HUDEP-2 (cell line): Measurements from ENCODE around the gene CREG2.

ENCODE experiments used
- DNase-seq, 76 experiments: peaks; one replicate each; lab custom pipeline; 2025; ENCODE audit not compliant: unreplicated experiment in 76 of 76; lab: John Stamatoyannopoulos, UW

Gene CREG2, protein sequence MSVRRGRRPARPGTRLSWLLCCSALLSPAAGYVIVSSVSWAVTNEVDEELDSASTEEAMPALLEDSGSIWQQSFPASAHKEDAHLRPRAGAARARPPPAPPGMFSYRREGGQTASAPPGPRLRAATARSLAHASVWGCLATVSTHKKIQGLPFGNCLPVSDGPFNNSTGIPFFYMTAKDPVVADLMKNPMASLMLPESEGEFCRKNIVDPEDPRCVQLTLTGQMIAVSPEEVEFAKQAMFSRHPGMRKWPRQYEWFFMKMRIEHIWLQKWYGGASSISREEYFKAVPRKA

DNA sequence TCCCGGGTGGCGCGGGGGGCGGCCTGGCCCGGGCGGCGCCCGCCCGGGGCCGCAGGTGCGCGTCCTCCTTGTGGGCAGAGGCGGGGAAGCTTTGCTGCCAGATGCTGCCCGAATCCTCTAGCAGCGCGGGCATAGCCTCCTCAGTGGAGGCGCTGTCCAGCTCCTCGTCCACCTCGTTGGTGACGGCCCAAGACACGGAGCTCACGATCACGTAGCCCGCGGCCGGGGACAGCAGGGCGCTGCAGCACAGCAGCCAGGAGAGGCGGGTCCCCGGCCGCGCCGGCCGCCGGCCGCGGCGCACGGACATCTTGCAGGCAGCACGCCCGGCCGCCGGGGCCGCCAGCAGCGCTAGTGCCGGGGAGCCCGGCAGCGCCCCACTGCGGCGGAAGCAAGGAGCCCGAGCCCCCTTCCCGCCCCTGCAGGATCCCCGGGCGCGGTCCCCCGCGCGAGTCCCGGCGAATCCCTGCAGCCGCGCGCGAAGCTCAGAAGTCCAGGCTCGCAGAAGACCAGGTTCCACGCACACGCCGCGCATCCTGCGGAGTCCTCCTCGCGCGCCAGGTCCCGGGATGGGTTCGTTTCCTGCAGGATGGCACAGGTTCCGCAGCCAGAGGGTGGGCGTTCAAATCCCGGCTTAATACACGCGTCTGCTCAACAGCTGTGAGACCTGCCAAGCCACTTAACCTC is at the start of gene CREG2:
CREG2 (minus strand) TSS at position 353 of the 684 bp plus-strand sequence; CDS start at position 307, 46 bp downstream.
- peak in 9 of 76 experiments; percentile 1 to 11 (median 5) for DNase-seq

DNA sequence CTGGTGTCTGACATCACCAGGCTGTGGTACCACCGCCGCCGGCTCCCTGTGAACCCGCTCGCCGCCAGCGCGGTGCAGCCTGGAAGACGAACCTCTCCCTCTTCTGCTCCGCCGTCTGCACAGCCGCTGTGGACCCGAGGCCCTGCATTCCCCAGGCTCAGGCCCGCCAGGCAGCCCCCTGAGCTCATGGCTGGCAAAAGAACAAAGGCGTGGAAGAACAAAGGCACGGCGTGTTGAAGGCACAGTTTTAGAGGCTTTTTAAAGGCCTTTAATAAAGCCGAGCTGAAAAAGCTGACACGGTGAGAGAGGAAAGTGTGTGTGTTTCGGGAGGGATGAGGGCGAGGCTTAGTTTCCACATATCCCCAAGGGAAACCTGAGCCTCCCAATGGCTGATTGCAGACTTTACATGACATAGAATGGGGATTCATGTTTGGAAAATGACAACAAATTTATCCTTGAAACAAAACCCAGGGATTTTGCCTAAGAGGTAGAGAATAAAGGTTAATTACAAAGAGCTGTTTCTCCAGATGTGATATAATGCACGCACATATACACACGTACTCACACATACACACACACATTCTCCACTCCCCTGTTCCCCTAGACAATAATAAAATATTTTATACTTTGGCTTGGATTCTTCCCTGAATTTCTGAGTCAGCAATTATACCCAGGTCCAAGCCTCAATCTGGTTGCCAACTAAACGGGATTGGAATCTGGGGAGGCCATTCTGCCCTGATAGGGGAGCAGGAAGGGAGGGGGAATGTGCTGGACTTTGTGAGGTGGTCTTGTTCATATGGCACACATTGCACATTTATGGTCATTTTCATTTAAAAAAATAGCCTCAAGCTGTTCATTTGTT is 47.9 kb upstream of the CREG2 start:
- DNase-seq = no peak

DNA sequence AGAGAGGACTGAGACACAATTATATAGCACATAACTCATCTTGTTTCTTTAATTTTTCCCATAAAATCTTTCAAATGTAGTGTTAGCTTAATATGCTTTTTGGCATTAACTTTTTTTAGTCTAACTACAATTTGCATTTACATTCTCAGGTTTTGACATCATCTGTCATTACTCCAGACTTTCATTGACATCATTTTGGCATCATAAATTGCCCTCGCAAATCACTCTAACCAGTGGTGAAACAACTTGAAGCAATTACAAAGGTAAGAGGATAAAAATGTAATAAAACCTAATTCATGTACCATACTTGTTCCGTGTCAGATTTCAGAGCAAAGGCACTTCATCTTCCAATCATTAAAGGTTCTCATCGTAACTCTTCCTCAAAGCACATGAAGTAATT is 46.2 kb upstream of the CREG2 start:
- no peak for DNase-seq

DNA sequence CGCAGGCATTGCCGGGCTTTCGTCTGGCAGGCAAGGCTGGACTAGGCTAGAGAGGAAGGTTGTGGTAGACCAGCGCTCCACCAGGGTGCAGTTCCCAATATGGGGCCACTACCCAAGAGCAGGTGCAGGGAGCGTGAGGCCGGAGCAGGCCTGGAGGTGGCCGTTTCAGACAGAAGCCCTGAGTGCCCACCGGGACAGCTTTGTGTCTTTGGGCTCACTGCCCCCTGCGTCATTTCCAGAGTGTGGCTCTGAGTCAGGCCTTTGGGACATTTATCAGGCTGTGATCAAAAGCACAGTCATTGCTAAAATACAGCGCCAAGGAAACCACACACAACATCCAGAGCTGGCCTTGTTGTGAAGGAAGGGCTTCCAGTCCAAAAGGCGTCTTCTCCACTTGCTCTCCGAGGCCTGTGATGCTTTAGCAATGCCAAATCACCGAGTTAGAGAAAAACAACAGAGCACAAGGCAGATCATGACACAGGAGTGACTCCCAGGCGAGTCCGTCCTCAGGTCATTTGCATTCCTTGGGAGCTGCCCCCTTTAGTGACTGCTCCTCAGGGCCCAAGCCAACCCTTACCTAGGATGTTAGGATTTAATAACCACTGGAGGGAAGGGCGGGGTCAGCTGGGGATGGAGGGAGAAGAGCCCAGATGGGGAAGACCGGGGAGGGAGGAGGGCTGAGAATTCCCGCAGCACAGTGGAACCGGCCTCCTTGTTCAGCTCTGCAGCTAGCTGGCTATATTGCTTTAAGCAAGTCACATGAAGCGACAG is 45.3 kb upstream of the CREG2 start:
- DNase-seq = peak in 1 of 76 experiments; percentile 6

DNA sequence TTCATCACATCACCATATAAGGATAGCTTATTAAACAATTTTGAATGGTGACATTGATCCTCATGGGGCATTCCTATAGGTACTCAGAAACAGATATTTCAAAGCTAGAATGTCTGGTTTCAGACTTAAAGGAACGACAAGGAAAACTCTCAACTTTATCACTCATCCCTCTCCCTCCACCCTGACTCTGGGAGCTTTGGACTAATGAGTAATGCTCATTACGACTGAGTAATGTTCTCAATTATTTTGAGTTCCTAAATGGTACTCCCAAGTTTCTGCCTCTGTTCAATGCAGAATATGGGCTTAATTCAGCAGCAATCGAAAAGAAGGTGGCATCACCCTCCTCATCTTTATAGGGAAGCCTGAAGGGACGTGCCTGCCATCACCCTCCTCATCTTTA is 44.2 kb upstream of the CREG2 start:
- no peak for DNase-seq

DNA sequence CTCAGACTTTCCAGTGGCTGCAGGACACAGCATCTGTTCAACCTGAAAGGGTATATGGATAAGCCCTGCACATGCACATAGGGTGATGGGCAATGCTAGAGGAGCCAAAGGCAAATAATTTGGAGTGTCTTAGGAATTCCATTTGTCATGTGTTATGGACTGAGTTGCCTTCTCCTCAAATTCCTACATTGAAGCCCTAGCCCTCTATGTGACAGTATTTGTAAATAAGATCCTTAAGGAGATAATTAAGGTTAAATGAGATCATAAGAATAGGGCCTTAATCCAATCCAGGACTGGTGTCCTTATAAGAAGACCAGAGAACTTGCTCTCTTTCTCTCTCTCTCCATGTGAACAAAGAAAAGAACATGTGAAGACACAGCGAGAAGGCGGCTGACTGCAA is 42.9 kb upstream of the CREG2 start:
- DNase-seq = no peak

DNA sequence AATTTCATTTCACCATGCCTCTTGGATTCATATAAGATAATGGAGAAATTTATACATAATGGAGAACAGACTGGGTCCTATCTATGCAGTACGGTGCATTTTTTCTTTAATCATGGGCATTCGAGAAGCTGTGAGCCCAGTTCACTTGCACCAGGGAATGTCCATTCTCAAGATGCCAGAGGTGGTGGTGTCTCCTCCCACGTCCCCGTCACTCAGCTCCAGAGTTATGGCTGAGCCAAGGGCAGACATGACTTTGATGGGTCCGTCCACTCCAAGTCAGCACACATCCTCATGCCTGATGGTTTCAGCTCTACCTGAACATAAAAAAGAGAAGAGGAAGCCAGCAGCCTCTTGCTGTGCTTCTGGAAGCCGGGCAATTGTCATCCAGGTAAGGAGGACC is 42.1 kb upstream of the CREG2 start:
- DNase-seq = no peak

DNA sequence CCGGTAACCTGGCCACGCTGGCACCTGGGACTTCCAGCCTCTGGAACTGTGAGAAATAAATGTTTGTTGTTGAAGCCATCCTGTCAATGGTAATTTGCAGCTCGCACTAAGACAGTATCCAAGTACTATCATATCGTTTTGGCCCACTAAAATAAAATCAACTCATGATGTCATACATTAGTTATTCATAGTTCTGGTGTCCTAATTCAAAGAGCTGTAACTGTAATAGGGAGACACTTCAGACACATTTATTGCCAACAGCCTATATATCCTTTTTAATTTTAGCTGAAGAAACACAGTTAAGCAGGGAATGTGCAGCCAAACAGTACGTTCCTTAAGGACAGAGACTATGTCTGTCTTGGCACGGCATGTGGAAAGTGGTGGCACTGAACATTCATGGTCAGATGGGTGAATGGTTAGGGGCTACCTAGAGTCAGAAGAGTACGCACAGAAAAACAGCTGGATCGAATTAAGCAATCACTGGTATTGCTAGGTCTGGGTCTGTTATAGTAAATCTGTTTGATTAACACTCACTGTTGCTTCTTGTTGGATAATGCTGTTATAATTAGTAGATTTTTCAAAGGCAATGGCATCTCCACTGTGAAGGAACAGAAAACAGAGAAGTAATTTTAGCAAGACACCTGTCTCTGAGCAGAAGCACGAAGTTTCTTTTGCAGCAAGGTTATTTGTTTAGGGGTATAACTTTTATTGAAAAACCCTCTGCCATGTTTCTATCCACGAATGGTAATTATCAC is 41.3 kb upstream of the CREG2 start:
- no peak for DNase-seq

DNA sequence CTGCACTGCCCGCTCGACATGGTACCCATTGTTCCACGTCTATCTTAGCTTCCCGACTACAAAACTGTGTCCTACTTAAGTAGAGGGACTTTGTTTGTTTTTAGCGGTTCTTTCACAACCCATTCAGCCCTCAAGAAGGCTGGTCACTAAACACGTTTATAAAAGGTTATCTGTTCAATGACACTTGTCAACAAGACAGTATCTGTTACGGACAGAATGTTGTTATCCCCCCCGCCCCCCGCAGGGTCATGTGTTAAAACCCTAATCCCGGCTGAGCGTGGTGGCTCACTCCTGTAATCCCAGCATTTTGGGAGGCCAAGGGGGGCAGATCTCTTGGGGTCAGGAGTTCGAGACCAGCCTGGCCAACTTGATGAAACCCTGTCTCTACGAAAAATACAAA is 40.4 kb upstream of the CREG2 start:
- DNase-seq = no peak

DNA sequence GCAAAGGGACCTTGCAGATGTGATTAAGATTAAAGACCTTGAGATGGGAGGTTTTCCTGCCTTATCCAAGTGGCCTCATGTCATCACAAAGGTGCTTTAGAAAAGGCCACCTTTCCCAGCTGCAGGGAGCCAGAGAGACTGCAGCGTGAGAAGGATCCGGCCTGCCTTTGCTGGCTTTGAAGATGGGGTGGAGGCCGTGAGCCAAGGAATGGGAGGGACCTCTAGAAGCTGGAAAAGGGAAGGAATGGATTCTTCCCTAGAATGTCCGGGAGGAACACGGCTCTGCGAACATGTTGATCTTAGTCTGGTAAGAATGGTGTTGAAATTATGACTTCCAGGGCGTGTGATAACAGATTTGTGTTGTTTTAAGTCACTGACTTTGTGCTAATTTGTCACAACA is 39.9 kb upstream of the CREG2 start:
- DNase-seq = no peak

DNA sequence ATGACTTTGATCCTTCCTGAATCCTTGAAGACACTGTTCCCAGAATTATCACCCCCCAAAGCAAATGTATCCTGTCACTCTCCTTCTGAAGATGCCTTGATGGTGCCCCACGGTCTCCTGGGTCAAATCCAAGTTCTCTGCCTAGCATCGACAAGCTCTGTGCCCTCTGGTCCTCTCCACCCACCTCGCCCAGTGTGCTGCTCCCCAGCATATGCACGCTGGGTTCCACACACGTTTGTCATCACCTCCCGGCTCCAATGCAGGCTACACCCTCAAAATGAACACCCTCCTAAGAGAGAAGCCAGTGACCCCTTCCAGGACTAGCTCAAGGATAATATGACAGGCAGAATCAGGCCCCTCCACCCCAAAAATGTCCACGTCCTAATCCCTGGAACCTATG is 39.5 kb upstream of the CREG2 start:
- no peak for DNase-seq

DNA sequence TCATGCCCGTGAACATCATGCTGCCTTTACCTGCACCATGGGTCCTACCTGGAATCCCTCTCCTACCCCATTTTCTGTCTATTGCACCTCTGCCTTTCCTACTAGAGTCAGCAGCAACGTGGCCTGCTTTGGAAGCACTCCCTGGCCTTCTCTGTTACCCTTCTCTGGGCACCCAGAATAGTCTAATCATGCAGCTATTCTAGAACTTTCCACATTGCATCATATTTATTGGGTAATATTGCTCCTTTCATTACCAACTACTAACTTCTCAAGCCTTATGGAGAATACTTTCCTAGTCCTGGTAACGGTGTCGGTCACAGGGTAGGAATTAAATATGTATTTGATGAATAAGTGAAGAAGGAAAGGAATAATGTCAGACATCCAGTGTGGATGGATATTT is 33.3 kb upstream of the CREG2 start:
- DNase-seq = no peak

DNA sequence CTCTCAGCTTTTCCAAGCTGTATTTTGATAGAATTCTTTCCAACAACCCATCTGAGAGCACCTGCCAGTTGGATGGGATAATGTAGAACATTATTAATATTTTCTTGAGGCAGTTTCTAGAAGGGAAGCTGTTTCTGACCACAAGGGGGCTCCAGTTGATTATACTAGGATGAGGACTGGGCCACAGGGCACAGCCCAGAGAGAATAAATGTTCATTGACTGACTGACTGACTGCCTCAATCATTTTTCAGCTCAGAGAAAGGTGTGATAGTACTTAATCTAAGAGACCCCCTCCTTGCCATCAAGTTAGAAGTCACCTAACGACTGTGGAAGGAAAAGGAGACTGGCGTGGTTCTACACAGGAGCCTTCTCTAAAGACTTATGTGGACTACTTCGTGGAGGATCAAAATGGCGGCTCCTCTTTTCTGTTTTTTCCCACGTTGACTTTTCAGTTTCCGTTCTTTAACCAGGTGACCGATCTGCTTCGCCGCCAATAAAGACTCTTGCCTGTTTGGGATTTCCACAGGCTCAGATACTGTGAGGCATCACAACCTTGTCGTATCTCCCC is 31.9 kb upstream of the CREG2 start:
- DNase-seq = peak in 43 of 76 experiments; percentile 3 to 65 (median 25)

DNA sequence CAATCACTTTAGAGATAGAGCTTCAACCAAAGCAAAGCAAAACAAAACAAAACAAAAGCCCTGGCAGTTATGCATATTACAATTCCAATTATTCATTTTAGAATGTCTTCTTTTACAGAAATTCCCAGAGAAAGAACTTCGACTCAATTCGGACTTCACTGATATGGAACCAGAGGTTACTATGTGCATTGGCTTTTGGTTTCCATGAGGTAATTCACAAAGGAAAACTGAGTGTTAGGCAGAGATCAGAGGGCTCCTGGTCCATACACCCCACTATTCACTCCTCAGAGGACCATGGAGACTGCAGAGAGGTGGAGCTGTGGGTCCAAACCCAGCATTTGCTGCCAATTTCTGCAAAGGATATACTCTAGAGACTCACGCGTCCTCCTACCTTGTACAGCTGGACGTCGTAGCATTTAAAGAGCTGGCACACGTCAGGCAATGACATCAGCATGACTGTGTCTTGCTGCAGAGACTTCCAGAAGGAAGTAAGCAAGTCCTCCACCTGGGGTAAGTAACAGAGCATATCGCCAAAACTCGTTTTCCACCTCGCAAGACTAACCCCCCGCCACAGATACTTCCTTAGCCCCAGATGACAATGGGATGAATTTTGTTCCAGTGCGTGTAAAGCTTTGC is 31.3 kb upstream of the CREG2 start:
- DNase-seq = no peak

DNA sequence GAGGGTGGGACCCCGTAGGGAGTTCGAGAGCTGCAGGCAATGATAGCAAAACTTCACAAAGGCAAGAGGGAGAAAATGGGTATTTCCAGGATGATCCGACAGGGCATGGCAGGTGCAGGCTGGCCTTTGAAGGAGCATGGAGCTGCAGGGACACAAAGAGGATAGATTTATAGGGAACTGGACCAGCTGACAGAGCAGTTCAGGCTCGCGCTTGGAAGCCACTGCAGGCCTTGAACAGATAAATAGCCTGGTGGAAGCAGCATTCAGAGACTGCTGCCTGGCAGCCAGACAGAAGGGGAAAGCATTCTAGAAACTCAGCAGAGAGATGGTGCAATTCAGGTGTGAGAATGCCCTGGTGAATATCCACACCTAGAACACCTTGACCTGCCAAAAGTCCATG is 29.3 kb upstream of the CREG2 start:
- DNase-seq = no peak

DNA sequence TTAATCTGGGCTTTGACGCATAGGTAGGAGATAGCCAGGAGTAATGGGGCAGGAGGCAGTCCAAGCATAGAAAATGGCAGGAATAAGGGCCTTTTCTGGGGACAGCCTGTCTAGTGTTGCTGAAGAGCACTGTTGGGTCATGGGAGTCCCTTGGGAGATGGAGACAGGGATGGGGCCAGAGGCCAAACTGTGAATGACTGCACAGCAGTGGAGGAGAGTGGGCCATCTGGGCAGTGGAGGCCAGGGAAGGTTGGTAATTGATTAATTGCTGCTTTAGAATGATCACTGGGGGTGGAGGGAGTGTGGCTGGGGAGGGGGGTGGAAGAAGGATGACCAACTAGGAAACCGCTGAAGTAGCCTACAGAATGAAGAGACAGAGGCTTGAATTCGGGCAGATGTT is 28.6 kb upstream of the CREG2 start:
- DNase-seq = no peak

DNA sequence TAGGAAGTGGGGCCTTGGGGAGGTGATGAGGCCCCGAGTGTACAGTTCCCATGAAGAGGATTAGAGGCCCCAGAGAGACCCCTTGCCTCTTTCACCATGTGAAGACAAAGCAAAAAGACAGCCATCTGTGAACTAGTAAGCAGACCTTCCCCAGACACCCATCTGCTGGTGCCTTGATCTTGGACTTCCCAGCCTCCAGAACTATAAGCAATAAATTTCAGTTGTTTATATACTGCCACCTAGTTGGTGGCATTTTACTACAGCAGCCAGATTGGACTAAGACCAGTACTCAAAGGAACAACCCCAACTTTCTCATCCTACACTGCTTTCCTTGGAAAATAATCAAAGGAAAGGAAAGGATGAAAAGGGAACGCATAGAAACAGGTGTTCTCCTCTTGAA is 27.9 kb upstream of the CREG2 start:
- DNase-seq = no peak

DNA sequence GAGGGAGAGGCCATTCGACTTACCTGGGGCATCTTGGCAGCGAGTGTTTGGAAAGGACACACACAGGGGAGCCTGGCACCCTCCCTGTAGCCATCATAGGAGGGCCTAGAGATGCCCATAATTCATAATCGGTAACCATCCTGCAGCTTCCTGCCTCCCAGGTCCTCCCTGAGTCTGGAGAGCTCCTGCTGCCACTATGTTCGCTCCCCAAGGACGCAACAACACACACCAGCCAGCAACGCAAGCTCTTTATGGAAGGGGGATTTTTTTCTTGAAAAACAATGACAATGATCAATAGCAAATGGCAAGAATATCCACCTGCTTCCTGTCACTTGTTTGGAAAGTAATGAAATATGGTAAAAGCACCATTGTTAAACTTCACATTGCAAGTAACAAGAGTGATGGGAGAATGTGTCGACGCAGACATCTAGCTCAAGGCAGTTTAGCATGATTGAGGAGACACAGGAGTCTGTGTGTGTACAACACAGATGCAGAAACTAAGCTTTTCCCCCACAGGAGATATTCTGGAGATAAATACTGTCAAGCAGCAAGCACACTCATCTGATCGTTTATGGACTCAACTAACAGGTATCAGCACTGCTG is 24.9 kb upstream of the CREG2 start:
- no peak for DNase-seq

DNA sequence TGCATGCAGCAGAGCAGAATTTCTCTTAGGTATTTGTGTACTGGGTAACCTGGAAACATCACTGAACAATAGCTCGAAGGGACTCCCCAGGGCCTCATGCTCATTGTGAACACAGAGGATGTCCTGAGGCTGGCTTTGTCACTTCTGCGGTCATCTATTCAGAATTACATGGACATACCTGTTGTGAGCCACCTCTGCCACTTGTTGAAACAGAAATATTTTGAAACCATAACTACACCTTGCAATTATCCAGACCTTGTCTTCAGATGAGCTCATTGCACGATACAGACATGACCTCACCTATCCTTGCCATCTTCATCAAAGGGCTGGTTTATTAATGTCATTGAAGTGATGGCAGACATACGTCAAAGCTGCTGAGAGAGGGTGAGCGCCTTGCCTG is 23.4 kb upstream of the CREG2 start:
- DNase-seq = no peak
